SJSA1 (cell line): ENCODE results near the gene TRMT1. TPM values are rescaled to one million over a fixed set of nuclear protein-coding genes. Genes with fewer than 3 reads are reported as not detected.

Experiments
- DNase-seq, 2 experiments: peaks; one replicate each; pipeline ENCODE4 v3.0.0-alpha.2; 2015 to 2020; ENCODE audit warnings: low spot score in 2 of 2, low read depth in 1 of 2
- H3K27ac ChIP-seq: fragments of 250-450 bp; sonication (Bioruptor Pico); 2 replicates; pipeline ENCODE4 v1.5.1; 2020; ENCODE audit warnings: mild to moderate bottlenecking, moderate library complexity
- H3K27me3 ChIP-seq: fragments of 250-450 bp; sonication (Bioruptor Pico); replicated peaks from 2 replicates; pipeline ENCODE4 v1.5.1; 2020; ENCODE audit warnings: mild to moderate bottlenecking, moderate library complexity
- H3K36me3 ChIP-seq: fragments of 250-450 bp; sonication (Bioruptor Pico); 2 replicates; pipeline ENCODE4 v1.5.1; 2020; ENCODE audit warnings: mild to moderate bottlenecking
- H3K4me1 ChIP-seq: fragments of 250-450 bp; sonication (Bioruptor Pico); replicated peaks from 2 replicates; pipeline ENCODE4 v1.6.1; 2021; ENCODE audit warnings: mild to moderate bottlenecking
- H3K4me3 ChIP-seq: fragments of 250-450 bp; sonication (Bioruptor Pico); 2 replicates; pipeline ENCODE4 v1.5.1; 2020; ENCODE audit warnings: mild to moderate bottlenecking
- H3K9me3 ChIP-seq: fragments of 250-450 bp; sonication (Bioruptor Pico); replicated peaks from 2 replicates; pipeline ENCODE4 v1.5.1; 2020; ENCODE audit warnings: mild to moderate bottlenecking
- total RNA-seq: library from RNA; depleted of rRNA; stranded (reverse); fragments of >200 nt; shearing (Covaris generic); gene quantifications from 2 replicates; pipeline ENCODE4 v1.2.3, GENCODE V29; 2014

The TRMT1 gene
- total RNA-seq, 1 experiment from 2014 or later: 29.6 TPM

DNA sequence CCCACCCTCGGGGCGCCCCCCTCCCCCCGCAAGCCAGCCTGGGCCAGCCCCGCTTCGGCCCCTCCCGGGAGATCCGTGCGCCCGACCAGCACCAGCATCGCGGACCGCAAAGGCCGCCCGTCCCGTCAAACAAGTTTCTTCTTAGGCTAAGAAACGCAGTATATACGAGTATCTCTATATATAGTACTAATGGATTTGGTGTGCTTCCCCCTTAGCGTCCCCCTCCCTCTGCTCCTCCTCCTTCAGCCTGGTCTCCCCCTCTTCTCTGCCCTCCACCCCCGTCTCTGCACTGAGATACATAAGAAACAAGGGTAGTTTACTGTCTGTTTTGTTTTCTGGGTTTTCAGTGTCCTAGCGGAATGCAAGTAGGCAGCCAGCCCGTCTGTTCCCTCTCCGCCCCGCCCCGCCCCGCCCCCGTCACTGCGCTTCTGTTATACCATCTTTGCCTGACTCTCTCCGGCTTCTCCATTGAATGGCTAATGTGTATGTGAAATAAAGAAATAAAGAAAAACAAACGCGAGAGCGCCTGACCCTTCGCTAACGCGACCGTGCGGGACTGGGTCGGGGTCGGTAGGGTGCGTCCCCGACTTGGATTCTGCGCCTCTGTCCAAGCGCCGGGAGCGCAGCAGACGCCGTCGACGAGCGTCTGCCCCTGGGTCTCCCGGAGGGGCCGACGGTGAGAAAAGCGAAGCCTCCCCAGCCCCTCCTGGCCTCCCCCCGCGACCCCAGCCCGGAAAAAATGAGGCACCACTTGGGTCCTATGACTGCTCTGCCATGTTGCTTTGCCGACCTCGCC lies 18.1 kb downstream of the TRMT1 start:
- Histone ChIP-seq H3K27ac (no peak overlapping the region), H3K27me3 (no peaks in the 10 kb centered on the region)

DNA sequence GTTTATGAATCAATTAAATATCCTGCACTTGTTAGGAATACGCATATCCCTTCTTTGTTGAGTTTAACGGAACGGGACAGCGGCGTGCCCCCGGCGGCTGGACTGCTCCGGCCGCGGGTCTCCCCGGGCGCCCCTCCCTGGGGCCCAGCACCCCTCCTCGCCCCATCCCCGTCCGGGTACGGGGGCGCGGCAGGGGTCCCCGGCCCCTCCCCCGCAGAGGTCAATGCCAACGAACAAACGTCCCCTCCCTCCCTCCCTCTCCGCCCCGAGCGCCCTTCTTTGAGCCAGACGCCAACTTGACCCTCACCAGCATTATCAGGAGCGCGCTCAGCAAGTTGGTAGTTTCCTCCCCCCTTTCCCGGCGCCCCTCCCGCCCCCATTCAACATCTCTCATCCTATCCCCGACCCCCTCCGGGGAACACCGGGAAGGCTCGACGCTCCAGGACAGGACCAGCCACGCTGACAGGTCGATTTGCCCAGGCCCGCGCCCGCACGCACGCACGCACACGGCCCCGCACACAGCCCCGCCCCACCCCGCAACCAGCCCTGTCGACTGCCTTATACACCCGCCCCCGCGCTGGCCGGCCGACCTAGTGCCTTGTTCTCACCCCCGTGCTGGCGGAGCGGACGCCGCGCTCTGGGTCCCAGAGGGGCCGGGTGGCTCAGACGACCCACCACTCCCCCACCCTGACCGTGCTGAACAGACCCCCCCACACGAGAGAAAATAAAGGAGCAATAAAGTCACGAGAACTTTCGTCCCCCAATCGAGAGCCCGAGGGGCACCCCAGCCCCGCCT lies 18.9 kb downstream of the TRMT1 start:
- no peaks in the 10 kb centered on the region for H3K9me3 ChIP-seq
- H3K36me3 ChIP-seq: peaks cover 3% of the 10 kb centered on the region; the same call in 1 of the 2 replicates
- H3K4me1 ChIP-seq: no peaks in the 10 kb centered on the region
- H3K27me3 ChIP-seq: no peaks in the 10 kb centered on the region
- H3K4me3 ChIP-seq: no peak overlapping the region
- no peak overlapping the region for H3K27ac ChIP-seq
- no peak for DNase-seq

More for the DNA sequence above, 18.1 kb downstream of the TRMT1 start:
- Histone ChIP-seq H3K4me1 (no peaks in the 10 kb centered on the region), H3K4me3 (no peak overlapping the region), H3K9me3 (no peaks in the 10 kb centered on the region), H3K36me3 (peaks cover 3% of the 10 kb centered on the region; the same call in 1 of the 2 replicates)
- no peak for DNase-seq

DNA sequence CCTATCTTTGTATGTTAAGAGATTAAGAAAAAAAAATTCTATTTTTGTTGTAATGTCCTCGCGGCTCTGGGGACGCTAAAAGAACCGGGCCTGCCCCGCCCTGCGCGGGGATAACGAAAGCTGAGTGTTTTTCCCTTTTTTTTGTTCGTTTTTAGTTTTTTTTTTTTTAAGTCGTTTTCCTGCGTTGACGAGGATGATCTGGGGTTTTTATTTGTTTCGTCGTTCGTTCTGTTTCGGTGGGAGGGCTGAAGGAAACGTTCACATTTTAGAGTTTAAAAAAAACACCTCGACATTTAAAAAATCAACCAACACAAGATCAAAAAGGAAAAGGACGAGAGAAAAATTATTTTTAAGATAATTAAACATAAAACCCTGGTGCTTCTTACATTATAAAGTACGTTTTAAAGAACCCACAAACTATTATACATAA lies 19.5 kb downstream of the TRMT1 start:
- DNase-seq: no peak
- Histone ChIP-seq H3K27ac (no peak overlapping the region), H3K36me3 (peaks cover 3% of the 10 kb centered on the region; the same call in 1 of the 2 replicates), H3K4me1 (no peaks in the 10 kb centered on the region), H3K9me3 (no peaks in the 10 kb centered on the region), H3K4me3 (no peak overlapping the region), H3K27me3 (no peaks in the 10 kb centered on the region)

DNA sequence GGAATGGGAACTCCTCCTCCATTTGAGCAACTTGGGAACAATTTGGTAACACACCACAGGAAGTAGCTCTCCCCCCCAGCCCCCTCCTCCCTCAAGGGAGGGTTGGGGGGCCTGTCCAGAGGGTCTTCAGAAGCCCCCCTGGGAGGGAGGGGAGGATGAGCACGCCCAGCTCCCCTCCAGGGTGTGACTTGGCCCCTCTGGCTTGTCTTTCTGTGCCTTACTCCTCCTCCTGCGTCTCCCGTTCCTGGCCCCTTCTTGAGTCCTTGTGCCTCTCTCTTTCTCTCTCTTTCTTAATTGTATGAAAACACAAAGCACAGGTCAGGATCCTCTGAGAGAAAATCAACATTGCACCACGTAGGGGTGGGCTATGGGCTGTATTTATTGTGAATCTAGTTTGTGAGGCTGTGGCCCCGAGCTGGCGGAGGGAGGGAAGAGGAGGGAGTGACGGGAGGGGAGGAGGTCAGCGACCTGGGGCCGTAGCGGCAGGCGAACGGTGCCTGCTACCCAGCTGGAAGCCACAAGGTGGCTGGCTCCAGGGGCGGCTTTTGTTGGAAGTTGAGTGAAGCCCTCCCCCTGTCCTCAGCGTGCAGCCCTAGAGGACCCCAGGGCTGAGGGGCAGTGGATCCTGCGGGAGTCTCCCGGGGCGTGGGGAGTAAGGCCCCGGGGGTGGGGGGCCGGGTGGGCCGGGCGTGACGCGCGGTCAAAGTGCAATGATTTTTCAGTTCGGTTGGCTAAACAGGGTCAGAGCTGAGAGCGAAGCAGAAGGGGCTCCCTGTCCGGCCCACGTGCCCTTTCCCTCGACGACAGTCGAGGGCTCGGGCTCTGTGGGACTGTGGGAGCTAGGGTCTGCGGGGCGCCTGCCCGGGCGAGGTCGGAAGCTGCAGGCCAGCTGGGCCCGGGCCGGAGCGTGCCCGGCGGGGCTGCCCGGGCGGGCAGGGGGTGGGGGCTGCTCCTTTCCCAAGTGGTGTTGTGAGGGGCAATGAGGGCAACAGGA lies 20.3 kb downstream of the TRMT1 start:
- H3K4me3 ChIP-seq: no peak overlapping the region
- peaks cover 5% of the 10 kb centered on the region; the same call in 1 of the 2 replicates for H3K36me3 ChIP-seq
- DNase-seq: no peak
- no peaks in the 10 kb centered on the region for H3K27me3 ChIP-seq
- no peaks in the 10 kb centered on the region for H3K4me1 ChIP-seq
- no peaks in the 10 kb centered on the region for H3K9me3 ChIP-seq
- no peak overlapping the region for H3K27ac ChIP-seq

DNA sequence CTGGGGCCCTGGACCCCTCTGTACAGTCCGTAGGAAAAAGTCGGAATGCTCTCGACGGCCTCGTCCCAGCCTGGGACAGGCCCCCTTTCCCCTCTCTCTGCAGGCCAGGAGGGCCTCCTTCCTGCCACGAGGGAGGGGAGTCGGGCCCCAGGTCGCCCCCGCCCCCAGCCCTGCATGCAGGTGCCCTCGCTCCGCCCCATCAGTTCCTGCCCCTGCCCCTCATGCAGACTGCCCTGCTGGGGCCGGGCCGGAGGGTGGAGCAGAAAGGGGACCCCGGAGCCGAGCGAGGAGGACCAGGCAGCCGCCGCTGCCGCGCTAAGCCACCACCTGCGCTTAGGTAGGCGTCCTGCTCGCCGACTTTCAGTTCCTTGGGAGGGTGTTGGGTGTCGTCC lies 21.2 kb downstream of the TRMT1 start:
- no peak for DNase-seq
- Histone ChIP-seq H3K4me3 (no peak overlapping the region), H3K27ac (no peak overlapping the region), H3K4me1 (no peaks in the 10 kb centered on the region), H3K36me3 (peaks cover 5% of the 10 kb centered on the region; the same call in 1 of the 2 replicates), H3K27me3 (no peaks in the 10 kb centered on the region), H3K9me3 (no peaks in the 10 kb centered on the region)

DNA sequence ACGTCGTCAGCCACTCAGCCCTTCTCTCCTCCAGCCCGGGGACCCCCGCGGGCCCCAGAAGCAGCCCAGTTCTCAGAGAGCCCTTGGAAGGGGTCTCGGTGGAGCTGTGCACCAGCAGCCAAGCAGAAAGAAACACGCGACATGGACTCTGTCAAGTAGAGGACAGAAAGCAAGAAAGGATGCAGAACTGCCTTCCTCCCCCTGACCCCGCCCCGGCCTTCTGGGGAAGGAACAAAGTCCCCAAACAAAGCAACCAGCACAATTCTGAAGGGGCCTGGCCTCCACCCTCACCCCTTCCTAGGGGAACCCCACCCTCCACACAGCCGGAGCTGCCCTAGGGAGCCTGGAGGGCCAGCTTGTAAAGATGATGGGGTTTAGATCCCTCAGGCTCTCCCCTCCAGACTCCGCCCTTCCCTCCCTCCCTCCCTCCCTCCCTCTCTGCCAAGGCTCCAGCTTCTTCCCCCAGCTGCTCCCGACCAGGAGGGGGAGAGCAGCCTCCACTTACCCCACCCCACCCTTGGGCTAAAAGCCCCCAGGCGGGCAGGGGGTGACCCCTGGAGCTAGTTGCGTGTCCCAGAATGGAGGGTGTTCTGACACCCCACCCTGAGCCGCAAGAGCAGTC lies 21.7 kb downstream of the TRMT1 start:
- no peak for DNase-seq
- H3K27me3 ChIP-seq: no peaks in the 10 kb centered on the region
- no peak overlapping the region for H3K4me3 ChIP-seq
- H3K4me1 ChIP-seq: no peaks in the 10 kb centered on the region
- H3K36me3 ChIP-seq: peaks cover 5% of the 10 kb centered on the region; the same call in 1 of the 2 replicates
- no peaks in the 10 kb centered on the region for H3K9me3 ChIP-seq
- no peak overlapping the region for H3K27ac ChIP-seq

DNA sequence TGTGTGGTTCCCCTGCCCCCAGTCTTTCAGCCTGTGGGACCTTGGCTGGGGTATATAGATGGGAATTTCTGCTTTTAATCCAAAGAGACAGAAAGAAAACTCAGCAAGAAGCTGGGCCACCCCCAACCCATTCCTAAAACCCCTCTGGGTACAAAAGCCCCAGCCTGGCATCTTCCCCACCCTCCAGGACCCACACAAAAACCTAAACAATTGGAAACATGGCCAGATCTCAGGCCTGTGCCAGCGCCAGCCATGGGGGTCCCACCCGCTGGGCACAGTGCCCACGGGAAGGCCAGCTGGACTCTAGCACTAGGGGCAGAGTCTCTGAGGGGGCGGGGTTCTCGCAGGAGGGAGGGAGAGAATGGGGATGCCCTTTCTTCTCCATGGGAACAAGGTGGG lies 22.4 kb downstream of the TRMT1 start:
- Histone ChIP-seq H3K27me3 (no peaks in the 10 kb centered on the region), H3K9me3 (no peaks in the 10 kb centered on the region), H3K36me3 (peaks cover 5% of the 10 kb centered on the region; the same call in 1 of the 2 replicates), H3K27ac (no peak overlapping the region), H3K4me1 (no peaks in the 10 kb centered on the region), H3K4me3 (no peak overlapping the region)
- DNase-seq: no peak

DNA sequence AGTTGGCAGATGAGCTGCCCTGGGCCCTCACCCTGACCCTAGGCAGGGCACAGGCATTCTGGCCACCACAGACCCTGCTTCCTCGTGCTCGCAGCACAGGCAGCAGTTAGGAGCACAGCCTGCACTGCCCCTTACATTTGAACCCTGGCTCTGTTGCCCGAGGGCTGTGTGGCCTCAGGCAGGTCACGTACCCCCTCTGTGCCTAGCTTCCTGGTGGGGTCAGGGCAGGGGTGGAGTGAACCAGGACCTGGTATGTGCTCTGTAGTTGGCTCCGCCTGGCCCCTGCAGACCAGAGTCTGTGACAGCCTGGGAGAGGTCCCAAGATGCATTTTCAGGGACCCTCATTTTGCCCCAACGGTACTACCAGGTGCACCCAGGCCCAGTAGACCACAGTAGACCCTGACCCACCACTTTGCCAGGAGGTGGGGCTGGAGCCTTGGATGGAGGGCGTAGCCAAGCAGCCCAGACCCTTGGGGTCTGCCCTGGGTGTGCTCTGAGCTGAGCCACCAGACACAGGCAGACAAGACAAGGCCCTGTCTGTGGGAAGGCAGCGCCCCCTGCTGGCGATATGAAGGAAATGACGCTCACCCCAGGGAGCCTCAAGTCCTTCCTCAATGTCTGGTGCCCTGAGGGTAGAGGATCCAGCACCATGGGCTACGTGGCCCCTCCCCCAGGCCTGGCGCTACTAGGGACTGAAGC lies 23.0 kb downstream of the TRMT1 start:
- no peaks in the 10 kb centered on the region for H3K9me3 ChIP-seq
- peak; percentile 69 to 78 for DNase-seq
- H3K27ac ChIP-seq: no peak overlapping the region
- peaks cover 5% of the 10 kb centered on the region; the same call in 1 of the 2 replicates for H3K36me3 ChIP-seq
- H3K27me3 ChIP-seq: no peaks in the 10 kb centered on the region
- no peaks in the 10 kb centered on the region for H3K4me1 ChIP-seq
- no peak overlapping the region for H3K4me3 ChIP-seq

DNA sequence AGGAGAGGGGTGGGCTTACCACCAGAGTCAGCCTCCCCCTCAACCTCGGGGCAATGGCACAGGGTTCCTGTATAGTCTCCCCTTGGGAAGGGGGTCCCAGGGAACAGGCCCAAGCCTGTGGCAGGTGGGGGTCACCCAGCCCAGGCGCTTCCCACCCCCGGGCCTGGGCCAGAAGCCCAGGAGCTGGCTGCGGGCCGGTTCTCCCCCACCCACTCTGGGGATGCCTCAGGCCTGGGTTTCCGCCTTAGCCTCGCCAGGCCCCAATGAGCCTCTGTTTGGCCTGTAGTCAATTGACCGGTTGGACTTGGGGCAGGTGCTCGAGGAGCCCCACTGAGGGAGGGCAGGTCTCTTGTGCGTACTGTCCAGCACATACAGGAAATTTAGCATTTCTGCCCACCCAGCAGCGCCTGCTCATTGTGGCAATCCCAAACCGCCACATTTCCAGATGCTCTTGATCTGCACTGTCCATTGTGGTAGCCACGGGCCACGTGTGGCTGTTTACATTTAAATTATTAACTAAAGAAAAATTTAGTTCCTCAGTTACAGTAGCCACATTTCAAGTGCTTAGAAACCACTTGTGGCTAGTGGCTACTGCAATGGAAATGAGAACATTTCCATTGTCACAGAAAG lies 23.8 kb downstream of the TRMT1 start:
- no peaks in the 10 kb centered on the region for H3K27me3 ChIP-seq
- H3K4me3 ChIP-seq: no peak overlapping the region
- no peak for DNase-seq
- no peaks in the 10 kb centered on the region for H3K4me1 ChIP-seq
- H3K27ac ChIP-seq: no peak overlapping the region
- H3K9me3 ChIP-seq: no peaks in the 10 kb centered on the region
- H3K36me3 ChIP-seq: peaks cover 5% of the 10 kb centered on the region; the same call in 1 of the 2 replicates

DNA sequence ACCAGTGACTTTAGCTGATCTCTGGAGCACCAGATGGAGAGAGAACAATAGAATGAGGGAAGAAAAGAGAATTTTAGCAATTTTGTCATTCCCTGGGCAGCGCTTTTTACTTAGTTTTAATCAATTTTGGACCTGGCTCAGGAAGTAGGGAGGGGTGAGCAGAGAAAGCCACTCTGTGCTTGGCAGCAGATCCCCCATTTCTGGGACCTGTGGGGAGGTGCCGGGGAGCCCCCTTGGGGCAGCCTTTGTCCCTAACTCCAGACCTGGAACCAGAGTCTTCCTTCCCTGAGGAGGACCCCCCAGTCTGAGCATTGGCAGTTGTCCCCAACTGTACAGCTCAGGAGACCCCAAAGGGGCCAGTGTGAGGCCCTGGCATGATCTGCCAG lies 24.4 kb downstream of the TRMT1 start:
- H3K36me3 ChIP-seq: peaks cover 5% of the 10 kb centered on the region; the same call in 1 of the 2 replicates

DNA sequence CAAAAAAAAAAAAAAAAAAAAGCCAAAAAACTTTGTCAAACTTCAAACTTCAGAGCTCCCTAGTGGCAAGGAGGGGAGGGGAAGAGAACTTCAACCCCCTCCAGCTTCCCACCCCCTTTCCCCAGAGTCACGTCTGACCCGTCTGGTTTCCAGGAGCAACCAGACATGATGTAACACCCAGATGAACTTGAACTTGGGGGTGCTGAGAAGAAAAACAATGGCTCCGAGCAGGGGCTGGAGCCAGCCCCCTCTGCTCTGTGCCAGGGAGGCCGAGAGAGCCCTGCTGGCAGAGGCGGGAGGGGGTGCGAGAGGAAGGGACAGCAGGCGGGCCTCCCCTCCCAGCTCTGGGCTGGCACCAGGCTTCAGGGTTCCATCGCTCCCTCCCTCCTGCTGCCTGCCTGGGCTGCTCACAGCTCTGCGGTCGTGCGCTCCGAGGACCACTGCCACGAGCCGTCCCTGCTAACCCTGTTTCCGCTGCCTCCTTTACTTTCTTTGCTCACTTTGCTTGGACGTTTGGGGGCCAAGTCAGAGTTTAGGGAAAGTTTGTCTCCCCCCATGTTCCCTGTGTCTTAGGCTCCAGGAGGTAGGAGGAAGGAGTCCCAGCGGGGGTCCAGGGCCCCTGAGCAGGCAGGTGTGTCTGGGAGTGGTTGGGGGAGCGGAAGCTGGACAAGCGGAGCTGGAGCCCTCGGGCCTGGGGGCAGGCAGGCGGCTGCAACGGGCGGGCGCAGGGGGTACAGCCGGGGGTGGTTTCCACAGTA lies 25.0 kb downstream of the TRMT1 start:
- no peaks in the 10 kb centered on the region for H3K27me3 ChIP-seq
- H3K27ac ChIP-seq: no peak overlapping the region
- no peaks in the 10 kb centered on the region for H3K4me1 ChIP-seq
- no peak overlapping the region for H3K4me3 ChIP-seq
- H3K36me3 ChIP-seq: peaks cover 5% of the 10 kb centered on the region; the same call in 1 of the 2 replicates
- no peaks in the 10 kb centered on the region for H3K9me3 ChIP-seq
- no peak for DNase-seq

More for the DNA sequence above, 24.4 kb downstream of the TRMT1 start:
- H3K9me3 ChIP-seq: no peaks in the 10 kb centered on the region
- no peak overlapping the region for H3K4me3 ChIP-seq
- no peaks in the 10 kb centered on the region for H3K4me1 ChIP-seq
- no peak for DNase-seq
- H3K27ac ChIP-seq: no peak overlapping the region
- H3K27me3 ChIP-seq: no peaks in the 10 kb centered on the region
